Measurements from ENCODE around the gene MARCHF4.

- TF ChIP-seq CTCF (IDR thresholded peaks at IDR 0.05; ENCODE audit: low read length) (no peak), EZH2 (optimal IDR thresholded peaks at IDR 0.05; ENCODE audit: low read depth, low read length) (no peak)
Observed at GRCh38 chr2:216373896-216374295, 1.6 kb upstream of the MARCHF4 start.
